Suprapubic skin (tissue), 4 donors: ENCODE results near the gene CCDC27. TPM values are rescaled to one million over a fixed set of nuclear protein-coding genes. Genes with fewer than 3 reads are reported as not detected.

ENCODE experiments used
- DNase-seq, 2 donors: peaks; one replicate each; pipeline ENCODE4 v3.0.0-alpha.2; 2019; ENCODE audit warnings: low spot score in 2 of 2
- H3K27ac ChIP-seq: fragments of 200-600 bp; sonication (generic); one replicate; pipeline ENCODE4 v1.5.1; 2019
- H3K27me3 ChIP-seq: fragments of 200-600 bp; sonication (generic); one replicate; pipeline ENCODE4 v1.5.1; 2019
- H3K36me3 ChIP-seq: fragments of 200-600 bp; sonication (generic); one replicate; pipeline ENCODE4 v1.5.1; 2019
- H3K4me1 ChIP-seq: fragments of 200-600 bp; sonication (generic); one replicate; pipeline ENCODE4 v1.5.1; 2019
- H3K4me3 ChIP-seq: fragments of 200-600 bp; sonication (generic); one replicate; pipeline ENCODE4 v1.5.1; 2019; ENCODE audit warnings: mild to moderate bottlenecking
- H3K9me3 ChIP-seq: fragments of 200-600 bp; sonication (generic); one replicate; pipeline ENCODE4 v1.5.1; 2019
- CTCF ChIP-seq, 2 donors: fragments of 200-600 bp in 1 of 2; fragments of 450-650 bp in 1 of 2; sonication (generic) in 1 of 2; IDR thresholded peaks; one replicate each; pipeline ENCODE4 v1.5.1; 2016 to 2019; ENCODE audit warnings: antibody characterized with exemption in 2 of 2, mild to moderate bottlenecking in 1 of 2, moderate library complexity in 1 of 2
- EP300 ChIP-seq: sonication (generic); formaldehyde crosslinking; IDR thresholded peaks from one replicate; pipeline ENCODE4 v1.6.1; 2017; ENCODE audit warnings: antibody characterized with exemption
- POLR2A ChIP-seq, 2 donors: fragments of 450-650 bp; IDR thresholded peaks; one replicate each; pipeline ENCODE4 v1.6.1; 2017; ENCODE audit warnings: antibody characterized with exemption in 2 of 2, mild to moderate bottlenecking in 2 of 2, moderate library complexity in 2 of 2
- POLR2AphosphoS5 ChIP-seq, 3 donors: sonication (generic); formaldehyde crosslinking; IDR thresholded peaks; one replicate each; pipeline ENCODE4 v1.6.1; 2017; ENCODE audit warnings: antibody characterized with exemption in 3 of 3
- WGBS: methylation state at CpG from one replicate; pipeline ENCODE4 v1.1.5; 2018; 5-methylcytosine and 5-hydroxymethylcytosine counted together
- total RNA-seq, 4 donors: library from RNA; depleted of rRNA; stranded (reverse); fragments of >200 nt; gene quantifications; one replicate each; pipeline ENCODE4 v1.1.0, GENCODE V29; 2016

The CCDC27 gene
- total RNA-seq, 4 donors from 2014 or later, result not detected

GRCh38 chr1:3732434-3733093 is 19.7 kb upstream of the CCDC27 start:
- Histone ChIP-seq H3K27ac (no peak overlapping the region), H3K4me3 (no peak overlapping the region), H3K27me3 (peaks cover 18% of the 10 kb centered on the region), H3K9me3 (no peaks in the 10 kb centered on the region), H3K36me3 (peaks cover 33% of the 10 kb centered on the region), H3K4me1 (peaks cover 16% of the 10 kb centered on the region)
- no peak for TF ChIP-seq EP300
- TF ChIP-seq POLR2AphosphoS5 (IDR thresholded peaks at IDR 0.05), result no peak
- no peak for TF ChIP-seq CTCF (IDR thresholded peaks at IDR 0.05)
- no peak for TF ChIP-seq POLR2A (IDR thresholded peaks at IDR 0.05)
- 28% methylated on average over 12 of the region's 37 CpGs for WGBS
- DNase-seq, result no peak

GRCh38 chr1:3733094-3733882 is 19.0 kb upstream of the CCDC27 start:
- peaks cover 16% of the 10 kb centered on the region for H3K4me1 ChIP-seq
- no peak overlapping the region for H3K4me3 ChIP-seq

GRCh38 chr1:3733883-3734589 is 18.2 kb upstream of the CCDC27 start:
- Histone ChIP-seq H3K9me3 (no peaks in the 10 kb centered on the region), H3K4me3 (no peak overlapping the region), H3K36me3 (peaks cover 46% of the 10 kb centered on the region), H3K27ac (no peak overlapping the region), H3K27me3 (peaks cover 6% of the 10 kb centered on the region), H3K4me1 (peaks cover 16% of the 10 kb centered on the region)
- no peak for TF ChIP-seq EP300
- no peak for TF ChIP-seq POLR2AphosphoS5 (IDR thresholded peaks at IDR 0.05)
- no peak for TF ChIP-seq POLR2A (IDR thresholded peaks at IDR 0.05)
- TF ChIP-seq CTCF (IDR thresholded peaks at IDR 0.05), result no peak
- no peak for DNase-seq
- WGBS, result 60% methylated on average over 6 of the region's 17 CpGs

More at GRCh38 chr1:3733094-3733882, 19.0 kb upstream of the CCDC27 start:
- peaks cover 40% of the 10 kb centered on the region for H3K36me3 ChIP-seq
- peaks cover 11% of the 10 kb centered on the region for H3K27me3 ChIP-seq
- DNase-seq, result no peak
- WGBS, result 81% methylated on average over 16 of the region's 29 CpGs
- H3K9me3 ChIP-seq, result no peaks in the 10 kb centered on the region
- H3K27ac ChIP-seq, result no peak overlapping the region
- no peak for TF ChIP-seq POLR2AphosphoS5 (IDR thresholded peaks at IDR 0.05)
- TF ChIP-seq POLR2A (IDR thresholded peaks at IDR 0.05), result no peak
- TF ChIP-seq EP300, result no peak
- TF ChIP-seq CTCF (IDR thresholded peaks at IDR 0.05), result no peak

GRCh38 chr1:3734602-3735001 is 17.6 kb upstream of the CCDC27 start:
- 94% methylated on average over 13 of the region's 16 CpGs for WGBS
- no peak overlapping the region for H3K27ac ChIP-seq
- DNase-seq, result no peak

More at GRCh38 chr1:3734602-3735001, 17.6 kb upstream of the CCDC27 start:
- Histone ChIP-seq H3K9me3 (no peaks in the 10 kb centered on the region), H3K36me3 (peaks cover 45% of the 10 kb centered on the region), H3K4me1 (peaks cover 16% of the 10 kb centered on the region), H3K27me3 (peaks cover 2% of the 10 kb centered on the region), H3K4me3 (no peak overlapping the region)
- TF ChIP-seq EP300 (no peak), POLR2A (IDR thresholded peaks at IDR 0.05) (no peak), POLR2AphosphoS5 (IDR thresholded peaks at IDR 0.05) (no peak), CTCF (IDR thresholded peaks at IDR 0.05) (no peak)
